Tracheal epithelial cell (primary cell): ENCODE measurements around the gene ZNF765. TPM values are rescaled to one million over a fixed set of nuclear protein-coding genes. Genes with fewer than 3 reads are reported as not detected.

Source experiments
- total RNA-seq: library from RNA; depleted of rRNA; stranded (reverse); fragments of >200 nt; gene quantifications from 2 replicates; pipeline ENCODE4 v1.2.1, GENCODE V29; 2014

Gene ZNF765
- 12.1 and 12.8 TPM in 2 replicates for total RNA-seq

GRCh38 chr19:53394974-53395839 lies at the start of gene ZNF765:
Gene ZNF765, plus strand, starts transcription at chr19:53395149. Its CDS starts 2,867 bp downstream, at chr19:53398016.

GRCh38 chr19:53365134-53365898 lies 29.6 kb upstream of the ZNF765 start, which contains the start of gene ZNF525:
Gene ZNF525, plus strand, starts transcription at chr19:53365705. Its CDS starts 6,577 bp downstream, at chr19:53372282.

GRCh38 chr19:53431399-53432087 lies 36.6 kb downstream of the ZNF765 start, which contains the start of gene ZNF761:
Gene ZNF761, plus strand, starts transcription at chr19:53431984. Its CDS starts 15,285 bp downstream, at chr19:53447269.

GRCh38 chr19:53467485-53468262 lies 72.7 kb downstream of the ZNF765 start, which contains the start of gene ZNF813:
Gene ZNF813, plus strand, starts transcription at chr19:53467733. Its CDS starts 16,090 bp downstream, at chr19:53483823.

Other genes starting within 250 kb of the ZNF765 start
- 5.5 and 6.2 TPM in 2 replicates for gene ZNF347, start 236.1 kb upstream of the ZNF765 start, total RNA-seq
- gene ZNF665, start 201.8 kb upstream of the ZNF765 start, total RNA-seq: 2.6 and 3.4 TPM in 2 replicates
- gene ZNF677, start 140.3 kb upstream of the ZNF765 start, total RNA-seq: 6.0 and 17.5 TPM in 2 replicates
- not detected in 2 replicates for gene VN1R2, start 136.9 kb upstream of the ZNF765 start, total RNA-seq
- gene VN1R4, start 127.4 kb upstream of the ZNF765 start, total RNA-seq: not detected in 2 replicates
- gene ZNF845, start 61.4 kb upstream of the ZNF765 start, total RNA-seq: 8.9 and 11.5 TPM in 2 replicates
- gene ZNF525, start 29.4 kb upstream of the ZNF765 start, total RNA-seq: 17.7 and 20.2 TPM in 2 replicates
- 10.8 and 13.2 TPM in 2 replicates for gene ZNF761, start 36.8 kb downstream of the ZNF765 start, total RNA-seq
- gene ZNF813, start 72.6 kb downstream of the ZNF765 start, total RNA-seq: 3.4 and 3.8 TPM in 2 replicates
- gene ZNF331, start 143.0 kb downstream of the ZNF765 start, total RNA-seq: 4.8 and 7.0 TPM in 2 replicates
- not detected in 2 replicates for gene DPRX, start 236.8 kb downstream of the ZNF765 start, total RNA-seq